ENCODE results near the gene SLC34A1.

SLC34A1 gene

GRCh38 chr5:177440211-177440989 lies 56.2 kb downstream of the SLC34A1 start:
- DNase-seq (ENCODE audit: low read depth) = no peak
- TF ChIP-seq, protein P1, sequence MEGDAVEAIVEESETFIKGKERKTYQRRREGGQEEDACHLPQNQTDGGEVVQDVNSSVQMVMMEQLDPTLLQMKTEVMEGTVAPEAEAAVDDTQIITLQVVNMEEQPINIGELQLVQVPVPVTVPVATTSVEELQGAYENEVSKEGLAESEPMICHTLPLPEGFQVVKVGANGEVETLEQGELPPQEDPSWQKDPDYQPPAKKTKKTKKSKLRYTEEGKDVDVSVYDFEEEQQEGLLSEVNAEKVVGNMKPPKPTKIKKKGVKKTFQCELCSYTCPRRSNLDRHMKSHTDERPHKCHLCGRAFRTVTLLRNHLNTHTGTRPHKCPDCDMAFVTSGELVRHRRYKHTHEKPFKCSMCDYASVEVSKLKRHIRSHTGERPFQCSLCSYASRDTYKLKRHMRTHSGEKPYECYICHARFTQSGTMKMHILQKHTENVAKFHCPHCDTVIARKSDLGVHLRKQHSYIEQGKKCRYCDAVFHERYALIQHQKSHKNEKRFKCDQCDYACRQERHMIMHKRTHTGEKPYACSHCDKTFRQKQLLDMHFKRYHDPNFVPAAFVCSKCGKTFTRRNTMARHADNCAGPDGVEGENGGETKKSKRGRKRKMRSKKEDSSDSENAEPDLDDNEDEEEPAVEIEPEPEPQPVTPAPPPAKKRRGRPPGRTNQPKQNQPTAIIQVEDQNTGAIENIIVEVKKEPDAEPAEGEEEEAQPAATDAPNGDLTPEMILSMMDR (conservative IDR thresholded peaks at IDR 0.05; ENCODE audit: low read depth, low read length) = no peak
- H3K4me3 ChIP-seq (ENCODE audit: low read depth, low read length) = no peak overlapping the region

DNA sequence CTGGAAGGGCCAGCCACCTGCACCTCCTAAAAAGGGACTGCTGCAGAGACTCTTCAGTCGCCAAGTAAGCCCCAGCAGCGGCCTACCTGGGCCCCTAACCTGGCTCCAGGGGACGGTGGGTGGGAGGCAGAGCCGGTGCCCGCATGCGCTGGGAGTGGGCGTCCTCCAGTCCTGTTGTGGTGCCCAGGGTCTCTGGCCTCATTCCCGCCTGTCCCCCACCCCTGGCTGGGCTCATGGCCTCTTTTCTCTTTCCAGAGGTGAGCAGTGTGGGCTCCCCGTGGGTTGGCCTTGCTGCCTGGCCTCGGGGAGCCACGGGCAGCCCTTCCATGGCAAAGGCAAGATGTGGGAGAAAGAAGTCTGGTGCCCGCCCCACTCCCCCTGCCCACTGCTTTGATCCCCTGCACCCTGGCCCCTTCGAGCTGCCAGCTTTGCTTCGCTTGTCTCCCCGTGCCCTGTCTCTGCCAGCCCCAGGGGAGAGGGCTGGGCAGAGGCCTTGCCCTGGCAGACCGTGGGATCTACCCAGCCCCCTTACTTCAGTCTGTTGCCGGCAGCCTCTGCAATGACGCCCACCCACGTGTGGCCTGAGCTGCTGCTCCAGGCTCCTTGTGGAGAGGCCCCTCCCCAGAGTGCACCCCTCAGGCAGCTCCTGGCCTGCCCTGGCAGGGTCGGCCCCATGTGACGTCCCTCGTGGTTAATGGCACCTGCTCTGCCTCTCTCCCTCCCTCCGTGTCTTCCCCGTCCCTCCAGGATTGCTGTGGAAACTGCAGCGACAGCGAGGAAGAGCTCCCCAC lies 57.0 kb downstream of the SLC34A1 start:
- no peak overlapping the region for H3K4me3 ChIP-seq (ENCODE audit: low read depth, low read length)
- TF ChIP-seq, protein P1 (conservative IDR thresholded peaks at IDR 0.05; ENCODE audit: low read depth, low read length) = no peak
- no peak for DNase-seq (ENCODE audit: low read depth)

- TF ChIP-seq, protein P1 (conservative IDR thresholded peaks at IDR 0.05; ENCODE audit: low read depth, low read length) = no peak
- H3K4me3 ChIP-seq (ENCODE audit: low read depth, low read length) = no peak overlapping the region
- DNase-seq (ENCODE audit: low read depth) = no peak
These were observed 58.0 kb downstream of the SLC34A1 start for GRCh38 chr5:177442066-177442826.

DNA sequence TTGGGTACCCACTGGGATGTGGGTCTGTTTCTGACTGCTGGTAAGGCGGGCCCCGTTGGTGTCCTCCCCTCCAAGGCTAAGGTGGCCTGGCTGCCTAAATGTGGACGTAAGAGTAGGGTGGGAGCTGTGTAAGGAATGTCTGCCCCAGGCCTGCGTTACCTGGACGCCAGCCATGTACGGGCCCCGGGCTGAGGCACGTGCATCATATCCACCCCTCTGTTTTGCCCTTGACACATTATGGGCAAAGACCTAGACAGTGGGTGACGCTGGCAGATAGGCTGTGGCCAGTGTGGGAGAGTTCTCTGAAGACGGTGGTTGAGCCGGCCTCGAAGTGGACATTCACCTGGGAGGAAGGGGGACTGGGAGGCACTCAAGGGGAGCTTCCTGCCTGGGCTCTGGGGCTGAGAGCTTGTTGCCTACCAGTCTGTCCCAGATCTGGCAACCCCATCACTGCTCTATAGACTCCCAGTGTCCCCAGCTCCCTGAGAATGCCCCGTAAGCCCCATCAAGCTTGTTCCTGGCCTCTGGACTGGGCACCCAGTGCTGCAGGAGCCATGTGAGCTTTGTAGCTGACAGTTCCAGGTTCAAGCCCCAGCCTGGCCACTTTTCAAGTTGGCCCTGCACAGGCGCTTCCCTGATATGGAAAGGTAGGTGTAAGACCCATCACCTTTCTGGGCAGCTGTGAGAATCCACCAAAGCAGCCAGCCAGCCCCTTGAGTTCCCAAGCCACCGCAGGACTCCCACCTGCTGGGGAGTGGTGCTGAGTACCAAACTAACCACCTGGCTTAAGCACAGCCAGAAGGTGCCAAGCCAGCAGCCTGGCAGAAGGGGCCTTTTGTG lies 59.1 kb downstream of the SLC34A1 start:
- no peak for DNase-seq (ENCODE audit: low read depth)
- no peak overlapping the region for H3K4me3 ChIP-seq (ENCODE audit: low read depth, low read length)
- TF ChIP-seq, protein P1 (conservative IDR thresholded peaks at IDR 0.05; ENCODE audit: low read depth, low read length) = no peak

DNA sequence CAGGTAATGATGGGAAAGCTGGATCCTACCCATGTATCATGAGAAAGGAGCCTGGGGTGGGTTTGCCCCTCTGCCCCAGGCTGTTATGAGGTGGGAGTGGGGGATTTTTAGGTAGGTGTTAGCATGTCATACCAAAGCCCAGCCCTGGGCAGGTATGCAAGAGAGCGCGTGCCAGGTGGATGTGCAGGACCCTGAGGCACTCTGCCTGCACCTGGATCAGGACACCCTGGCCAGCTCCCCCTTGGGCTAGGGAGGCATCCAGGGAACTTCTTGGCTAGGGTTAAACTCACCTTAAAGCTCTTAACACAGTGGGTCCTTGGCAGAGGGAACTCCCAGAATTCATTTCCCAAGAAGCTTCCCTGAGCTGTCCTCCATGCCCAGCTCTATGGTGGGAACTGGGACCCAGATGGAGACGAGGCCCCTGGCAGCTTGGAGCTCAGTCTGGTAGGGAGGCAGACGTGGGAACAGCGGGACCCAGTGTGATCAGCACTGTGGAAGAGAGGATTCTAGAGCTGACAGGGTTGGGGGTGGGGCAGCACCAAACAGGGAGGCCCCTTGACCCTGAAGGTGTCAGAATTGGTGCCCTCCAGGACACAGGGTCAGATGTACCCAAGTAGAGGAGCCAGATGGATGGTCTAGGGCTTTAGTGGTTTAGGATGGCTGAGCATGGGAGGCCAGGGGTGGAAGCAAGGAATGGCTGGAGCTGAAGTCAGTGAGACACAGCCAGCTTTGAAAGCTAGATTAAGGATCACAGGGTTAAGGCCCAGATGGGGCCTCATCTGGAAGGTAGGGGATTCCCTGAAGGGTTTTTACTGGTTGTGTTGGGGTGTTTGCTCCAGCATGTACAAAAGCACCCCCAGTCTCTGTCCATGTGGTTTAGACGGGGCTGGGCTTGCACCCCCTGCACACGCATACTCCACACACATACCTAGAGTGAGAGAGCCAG lies 60.1 kb downstream of the SLC34A1 start:
- no peak for DNase-seq (ENCODE audit: low read depth)
- TF ChIP-seq, protein P1 (conservative IDR thresholded peaks at IDR 0.05; ENCODE audit: low read depth, low read length) = no peak
- no peak overlapping the region for H3K4me3 ChIP-seq (ENCODE audit: low read depth, low read length)

Measured in choroid plexus epithelial cell (primary cell).